ENCODE results near the gene MYADML2. TPM values are rescaled to one million over a fixed set of nuclear protein-coding genes. Genes with fewer than 3 reads are reported as not detected.

Gene MYADML2
- total and polyA plus RNA-seq, 2 experiments from 2014 or later: 0.70 to 1.7 TPM

DNA sequence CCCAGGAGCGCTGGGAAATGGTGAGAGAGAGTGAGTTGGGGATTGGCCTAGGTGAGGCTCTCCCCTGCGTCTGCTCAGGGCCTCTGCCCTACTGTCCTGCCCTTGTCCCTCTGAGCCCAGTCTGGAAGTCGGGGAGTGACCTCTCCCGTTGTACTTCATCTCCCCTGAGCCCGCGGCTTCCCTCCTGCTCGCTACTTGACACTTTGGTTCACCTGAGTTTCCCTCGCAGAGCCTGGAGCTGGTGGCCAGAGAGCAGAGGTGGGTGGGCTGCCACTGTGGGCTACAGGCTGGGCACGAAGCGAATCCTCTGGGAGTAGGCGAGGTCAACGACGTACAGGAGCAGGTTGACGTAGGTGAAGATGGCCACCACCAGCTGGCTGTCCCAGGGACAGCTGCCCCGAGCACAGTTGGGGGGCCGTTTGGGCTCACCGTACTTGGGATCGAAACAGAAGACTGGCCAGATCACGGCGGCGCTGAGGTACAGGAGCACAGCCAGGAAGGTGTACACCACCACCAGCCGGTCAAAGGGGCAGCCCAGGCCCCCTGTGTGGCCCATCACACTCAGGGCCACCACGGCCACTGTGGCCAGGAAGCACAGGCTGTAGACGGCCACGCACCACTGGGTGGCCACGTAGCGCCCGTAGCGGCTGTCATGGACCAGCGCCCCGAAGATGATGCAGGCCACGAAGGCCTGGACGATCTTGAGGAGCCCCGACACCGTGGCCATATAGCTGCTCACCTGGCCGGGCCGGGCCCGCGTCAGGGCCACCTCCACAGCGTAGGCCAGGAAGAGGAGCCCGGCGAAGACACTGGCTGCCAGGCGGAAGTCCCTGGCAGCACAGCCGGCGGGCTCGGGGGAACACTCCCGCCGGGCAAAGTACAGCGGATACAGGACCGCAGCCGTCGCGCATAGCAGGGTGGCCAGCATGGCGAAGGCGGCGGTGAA is 6.2 kb downstream of the MYADML2 start (continued):
- TF ChIP-seq, protein P1, sequence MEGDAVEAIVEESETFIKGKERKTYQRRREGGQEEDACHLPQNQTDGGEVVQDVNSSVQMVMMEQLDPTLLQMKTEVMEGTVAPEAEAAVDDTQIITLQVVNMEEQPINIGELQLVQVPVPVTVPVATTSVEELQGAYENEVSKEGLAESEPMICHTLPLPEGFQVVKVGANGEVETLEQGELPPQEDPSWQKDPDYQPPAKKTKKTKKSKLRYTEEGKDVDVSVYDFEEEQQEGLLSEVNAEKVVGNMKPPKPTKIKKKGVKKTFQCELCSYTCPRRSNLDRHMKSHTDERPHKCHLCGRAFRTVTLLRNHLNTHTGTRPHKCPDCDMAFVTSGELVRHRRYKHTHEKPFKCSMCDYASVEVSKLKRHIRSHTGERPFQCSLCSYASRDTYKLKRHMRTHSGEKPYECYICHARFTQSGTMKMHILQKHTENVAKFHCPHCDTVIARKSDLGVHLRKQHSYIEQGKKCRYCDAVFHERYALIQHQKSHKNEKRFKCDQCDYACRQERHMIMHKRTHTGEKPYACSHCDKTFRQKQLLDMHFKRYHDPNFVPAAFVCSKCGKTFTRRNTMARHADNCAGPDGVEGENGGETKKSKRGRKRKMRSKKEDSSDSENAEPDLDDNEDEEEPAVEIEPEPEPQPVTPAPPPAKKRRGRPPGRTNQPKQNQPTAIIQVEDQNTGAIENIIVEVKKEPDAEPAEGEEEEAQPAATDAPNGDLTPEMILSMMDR (conservative IDR thresholded peaks at IDR 0.05; ENCODE audit: low read depth in 2 of 2): no peak
- TF ChIP-seq, protein P2, sequence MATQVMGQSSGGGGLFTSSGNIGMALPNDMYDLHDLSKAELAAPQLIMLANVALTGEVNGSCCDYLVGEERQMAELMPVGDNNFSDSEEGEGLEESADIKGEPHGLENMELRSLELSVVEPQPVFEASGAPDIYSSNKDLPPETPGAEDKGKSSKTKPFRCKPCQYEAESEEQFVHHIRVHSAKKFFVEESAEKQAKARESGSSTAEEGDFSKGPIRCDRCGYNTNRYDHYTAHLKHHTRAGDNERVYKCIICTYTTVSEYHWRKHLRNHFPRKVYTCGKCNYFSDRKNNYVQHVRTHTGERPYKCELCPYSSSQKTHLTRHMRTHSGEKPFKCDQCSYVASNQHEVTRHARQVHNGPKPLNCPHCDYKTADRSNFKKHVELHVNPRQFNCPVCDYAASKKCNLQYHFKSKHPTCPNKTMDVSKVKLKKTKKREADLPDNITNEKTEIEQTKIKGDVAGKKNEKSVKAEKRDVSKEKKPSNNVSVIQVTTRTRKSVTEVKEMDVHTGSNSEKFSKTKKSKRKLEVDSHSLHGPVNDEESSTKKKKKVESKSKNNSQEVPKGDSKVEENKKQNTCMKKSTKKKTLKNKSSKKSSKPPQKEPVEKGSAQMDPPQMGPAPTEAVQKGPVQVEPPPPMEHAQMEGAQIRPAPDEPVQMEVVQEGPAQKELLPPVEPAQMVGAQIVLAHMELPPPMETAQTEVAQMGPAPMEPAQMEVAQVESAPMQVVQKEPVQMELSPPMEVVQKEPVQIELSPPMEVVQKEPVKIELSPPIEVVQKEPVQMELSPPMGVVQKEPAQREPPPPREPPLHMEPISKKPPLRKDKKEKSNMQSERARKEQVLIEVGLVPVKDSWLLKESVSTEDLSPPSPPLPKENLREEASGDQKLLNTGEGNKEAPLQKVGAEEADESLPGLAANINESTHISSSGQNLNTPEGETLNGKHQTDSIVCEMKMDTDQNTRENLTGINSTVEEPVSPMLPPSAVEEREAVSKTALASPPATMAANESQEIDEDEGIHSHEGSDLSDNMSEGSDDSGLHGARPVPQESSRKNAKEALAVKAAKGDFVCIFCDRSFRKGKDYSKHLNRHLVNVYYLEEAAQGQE (IDR thresholded peaks at IDR 0.05; ENCODE audit: unreplicated experiment): no peak
- TF ChIP-seq STAT1 (IDR thresholded peaks at IDR 0.05; ENCODE audit: unreplicated experiment) (no peak), ZNF331 (CRISPR knock-in tag; IDR thresholded peaks at IDR 0.05; ENCODE audit: low read depth) (no peak), EZH2phosphoT487 (IDR thresholded peaks at IDR 0.05; ENCODE audit: unreplicated experiment) (no peak), CREB1 (CRISPR knock-in tag; IDR thresholded peaks at IDR 0.05; ENCODE audit: low read depth) (no peak)

DNA sequence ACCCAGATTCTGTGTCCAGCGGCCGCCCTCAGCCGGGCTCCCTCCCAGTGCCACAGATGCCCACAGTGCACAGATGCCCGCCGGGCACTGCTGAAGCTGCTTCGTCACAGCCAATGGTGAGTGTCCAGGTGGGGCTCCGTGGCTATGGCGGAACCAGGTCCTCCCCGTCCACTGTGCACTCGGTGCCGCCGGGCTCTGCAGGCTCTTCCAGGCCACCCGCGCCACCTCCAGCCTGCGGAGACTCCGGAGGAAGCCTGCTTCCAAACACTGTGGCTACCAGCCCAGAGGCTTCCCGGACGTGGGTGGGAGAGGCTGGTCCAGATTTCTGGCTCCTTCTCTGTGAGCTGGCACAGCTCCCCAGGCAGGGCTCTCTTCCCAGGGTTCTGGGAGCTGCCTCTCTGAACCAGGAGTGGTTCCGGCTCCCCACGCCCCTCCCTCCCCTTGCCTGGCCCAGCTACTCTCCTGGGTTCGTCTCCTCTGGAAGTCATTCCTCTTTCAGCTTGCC is 7.1 kb downstream of the MYADML2 start:
- H3F3A ChIP-seq (replicated peaks; ENCODE audit: low read depth): peaks cover 10% of the 10 kb centered on the region; the same call in 1 of the 2 replicates
- no peaks in the 10 kb centered on the region for H3K36me3 ChIP-seq (ENCODE audit: insufficient read depth)
- H3K27ac Mint-ChIP-seq: no peak overlapping the region
- no peaks in the 10 kb centered on the region for H3K9me2 ChIP-seq (ENCODE audit: insufficient read depth)
- H3K4me3 ChIP-seq: no peak overlapping the region
- no peak for DNase-seq (ENCODE audit: low spot score)
- no peak overlapping the region for H3K4me2 ChIP-seq
- no peaks in the 10 kb centered on the region; the same call in 1 of the 2 replicates for H4K20me1 ChIP-seq (replicated peaks; ENCODE audit: insufficient read depth)
- H3K9me3 Mint-ChIP-seq: no peaks in the 10 kb centered on the region
- no peak overlapping the region for H3K4me3 Mint-ChIP-seq
- peaks cover 15% of the 10 kb centered on the region for H3K4me1 ChIP-seq (ENCODE audit: insufficient read depth)
- peaks cover 37% of the 10 kb centered on the region for H3K27me3 Mint-ChIP-seq (ENCODE audit: insufficient read depth, low read depth, poor library complexity)
- H3K27ac ChIP-seq (ENCODE audit: low read depth): no peak overlapping the region
- no peak overlapping the region for H2AFZ ChIP-seq
- no peak for ATAC-seq
- H3K79me2 ChIP-seq (replicated peaks; ENCODE audit: insufficient read depth): peaks cover 12% of the 10 kb centered on the region; the same call in 1 of the 2 replicates
- H3K36me3 Mint-ChIP-seq (ENCODE audit: low read depth): peaks cover 16% of the 10 kb centered on the region
- peaks cover 4% of the 10 kb centered on the region; the same call in 1 of the 2 replicates for H3K27me3 ChIP-seq (ENCODE audit: insufficient read depth)
- peaks cover 23% of the 10 kb centered on the region for H3K4me1 Mint-ChIP-seq
- TF ChIP-seq CREB1 (CRISPR knock-in tag; IDR thresholded peaks at IDR 0.05; ENCODE audit: low read depth): no peak
- no peak for TF ChIP-seq ZNF114 (CRISPR knock-in tag; IDR thresholded peaks at IDR 0.05)
- TF ChIP-seq EZH2phosphoT487 (IDR thresholded peaks at IDR 0.05; ENCODE audit: unreplicated experiment): no peak
- TF ChIP-seq, protein P3, sequence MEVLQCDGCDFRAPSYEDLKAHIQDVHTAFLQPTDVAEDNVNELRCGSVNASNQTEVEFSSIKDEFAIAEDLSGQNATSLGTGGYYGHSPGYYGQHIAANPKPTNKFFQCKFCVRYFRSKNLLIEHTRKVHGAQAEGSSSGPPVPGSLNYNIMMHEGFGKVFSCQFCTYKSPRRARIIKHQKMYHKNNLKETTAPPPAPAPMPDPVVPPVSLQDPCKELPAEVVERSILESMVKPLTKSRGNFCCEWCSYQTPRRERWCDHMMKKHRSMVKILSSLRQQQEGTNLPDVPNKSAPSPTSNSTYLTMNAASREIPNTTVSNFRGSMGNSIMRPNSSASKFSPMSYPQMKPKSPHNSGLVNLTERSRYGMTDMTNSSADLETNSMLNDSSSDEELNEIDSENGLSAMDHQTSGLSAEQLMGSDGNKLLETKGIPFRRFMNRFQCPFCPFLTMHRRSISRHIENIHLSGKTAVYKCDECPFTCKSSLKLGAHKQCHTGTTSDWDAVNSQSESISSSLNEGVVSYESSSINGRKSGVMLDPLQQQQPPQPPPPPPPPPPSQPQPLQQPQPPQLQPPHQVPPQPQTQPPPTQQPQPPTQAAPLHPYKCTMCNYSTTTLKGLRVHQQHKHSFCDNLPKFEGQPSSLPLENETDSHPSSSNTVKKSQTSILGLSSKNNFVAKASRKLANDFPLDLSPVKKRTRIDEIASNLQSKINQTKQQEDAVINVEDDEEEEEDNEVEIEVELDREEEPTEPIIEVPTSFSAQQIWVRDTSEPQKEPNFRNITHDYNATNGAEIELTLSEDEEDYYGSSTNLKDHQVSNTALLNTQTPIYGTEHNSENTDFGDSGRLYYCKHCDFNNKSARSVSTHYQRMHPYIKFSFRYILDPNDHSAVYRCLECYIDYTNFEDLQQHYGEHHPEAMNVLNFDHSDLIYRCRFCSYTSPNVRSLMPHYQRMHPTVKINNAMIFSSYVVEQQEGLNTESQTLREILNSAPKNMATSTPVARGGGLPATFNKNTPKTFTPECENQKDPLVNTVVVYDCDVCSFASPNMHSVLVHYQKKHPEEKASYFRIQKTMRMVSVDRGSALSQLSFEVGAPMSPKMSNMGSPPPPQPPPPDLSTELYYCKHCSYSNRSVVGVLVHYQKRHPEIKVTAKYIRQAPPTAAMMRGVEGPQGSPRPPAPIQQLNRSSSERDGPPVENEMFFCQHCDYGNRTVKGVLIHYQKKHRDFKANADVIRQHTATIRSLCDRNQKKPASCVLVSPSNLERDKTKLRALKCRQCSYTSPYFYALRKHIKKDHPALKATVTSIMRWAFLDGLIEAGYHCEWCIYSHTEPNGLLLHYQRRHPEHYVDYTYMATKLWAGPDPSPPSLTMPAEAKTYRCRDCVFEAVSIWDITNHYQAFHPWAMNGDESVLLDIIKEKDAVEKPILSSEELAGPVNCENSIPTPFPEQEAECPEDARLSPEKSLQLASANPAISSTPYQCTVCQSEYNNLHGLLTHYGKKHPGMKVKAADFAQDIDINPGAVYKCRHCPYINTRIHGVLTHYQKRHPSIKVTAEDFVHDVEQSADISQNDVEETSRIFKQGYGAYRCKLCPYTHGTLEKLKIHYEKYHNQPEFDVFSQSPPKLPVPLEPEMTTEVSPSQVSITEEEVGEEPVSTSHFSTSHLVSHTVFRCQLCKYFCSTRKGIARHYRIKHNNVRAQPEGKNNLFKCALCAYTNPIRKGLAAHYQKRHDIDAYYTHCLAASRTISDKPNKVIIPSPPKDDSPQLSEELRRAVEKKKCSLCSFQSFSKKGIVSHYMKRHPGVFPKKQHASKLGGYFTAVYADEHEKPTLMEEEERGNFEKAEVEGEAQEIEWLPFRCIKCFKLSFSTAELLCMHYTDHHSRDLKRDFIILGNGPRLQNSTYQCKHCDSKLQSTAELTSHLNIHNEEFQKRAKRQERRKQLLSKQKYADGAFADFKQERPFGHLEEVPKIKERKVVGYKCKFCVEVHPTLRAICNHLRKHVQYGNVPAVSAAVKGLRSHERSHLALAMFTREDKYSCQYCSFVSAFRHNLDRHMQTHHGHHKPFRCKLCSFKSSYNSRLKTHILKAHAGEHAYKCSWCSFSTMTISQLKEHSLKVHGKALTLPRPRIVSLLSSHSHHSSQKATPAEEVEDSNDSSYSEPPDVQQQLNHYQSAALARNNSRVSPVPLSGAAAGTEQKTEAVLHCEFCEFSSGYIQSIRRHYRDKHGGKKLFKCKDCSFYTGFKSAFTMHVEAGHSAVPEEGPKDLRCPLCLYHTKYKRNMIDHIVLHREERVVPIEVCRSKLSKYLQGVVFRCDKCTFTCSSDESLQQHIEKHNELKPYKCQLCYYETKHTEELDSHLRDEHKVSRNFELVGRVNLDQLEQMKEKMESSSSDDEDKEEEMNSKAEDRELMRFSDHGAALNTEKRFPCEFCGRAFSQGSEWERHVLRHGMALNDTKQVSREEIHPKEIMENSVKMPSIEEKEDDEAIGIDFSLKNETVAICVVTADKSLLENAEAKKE (CRISPR knock-in tag; IDR thresholded peaks at IDR 0.05): no peak
- no peak for TF ChIP-seq JUNB (IDR thresholded peaks at IDR 0.05; ENCODE audit: unreplicated experiment)
- TF ChIP-seq POLR2AphosphoS5 (IDR thresholded peaks at IDR 0.05; ENCODE audit: low read depth): no peak

All from GM23338 (cell line).